H1 (cell line): Measurements from ENCODE around the gene SLC22A6. TPM values are rescaled to one million over a fixed set of nuclear protein-coding genes. Genes with fewer than 3 reads are reported as not detected.

ENCODE experiments used
- CTCF ChIA-PET: fragments of 300-600 bp; sonication (Branson Sonifier 250); formaldehyde crosslinking; loops from one replicate; lab custom pipeline; 2021; ENCODE audit not compliant: partially characterized antibody; lab: Charles Lee
- POLR2A ChIA-PET: fragments of 300-600 bp; sonication (Branson Sonifier 250); formaldehyde crosslinking; loops from one replicate; lab custom pipeline; 2021; ENCODE audit warnings: inconsistent platforms; ENCODE audit not compliant: partially characterized antibody; lab: Charles Lee
- DNase-seq, 2 experiments: peaks; one replicate each; pipeline versions ENCODE4 v3.0.0 to v3.0.0-alpha.2; 2010 to 2022; ENCODE audit warnings: low spot score in 2 of 2, low read depth in 1 of 2, mixed read lengths in 1 of 2
- FAIRE-seq: peaks from 2 replicates; lab custom pipeline; 2011; peaks lifted over from hg19 to GRCh38; lab: Jason Lieb, UNC
- H2AFZ ChIP-seq: 2 replicates; pipeline ENCODE4 v1.8.1; 2012; ENCODE audit warnings: low read length, inconsistent platforms
- H2AK5ac ChIP-seq: 2 replicates; pipeline ENCODE4 v1.6.1; 2013; ENCODE audit warnings: low read depth, low read length
- H2BK120ac ChIP-seq: replicated peaks from 2 replicates; pipeline ENCODE3; 2013; ENCODE audit warnings: low read depth, low read length, inconsistent platforms
- H2BK12ac ChIP-seq: 2 replicates; pipeline ENCODE4 v1.6.1; 2013; ENCODE audit warnings: low read depth, low read length
- H2BK15ac ChIP-seq: 2 replicates; pipeline ENCODE4 v1.6.1; 2013; ENCODE audit warnings: low read length
- H2BK20ac ChIP-seq: 2 replicates; pipeline ENCODE4 v1.6.1; 2013; ENCODE audit warnings: low read length
- H2BK5ac ChIP-seq: 2 replicates; pipeline ENCODE4 v1.6.1; 2013; ENCODE audit warnings: low read depth, low read length
- H3K14ac ChIP-seq: 2 replicates; pipeline ENCODE4 v1.6.1; 2013; ENCODE audit warnings: inconsistent platforms; ENCODE audit not compliant: insufficient read length
- H3K18ac ChIP-seq: 2 replicates; pipeline ENCODE4 v1.6.1; 2013; ENCODE audit warnings: low read length; ENCODE audit errors: extremely low read depth
- H3K23ac ChIP-seq: 2 replicates; pipeline ENCODE4 v1.6.1; 2013; ENCODE audit warnings: inconsistent platforms; ENCODE audit not compliant: insufficient read length
- H3K23me2 ChIP-seq: 2 replicates; pipeline ENCODE4 v1.6.1; 2013; ENCODE audit warnings: low read depth, low read length
- H3K27ac ChIP-seq: 2 replicates; pipeline ENCODE4 v1.6.1; 2011; ENCODE audit warnings: low read depth, low read length, inconsistent platforms
- H3K27me3 ChIP-seq, 4 experiments: replicated peaks in 1 of 4; 1 replicate in 1 of 4; 2 replicates in 3 of 4; pipeline versions ENCODE4 v1.6.1 to v1.8.1; 2011 to 2013; ENCODE audit warnings: low read length in 3 of 4, mild to moderate bottlenecking in 3 of 4, inconsistent platforms in 2 of 4, mixed read lengths in 2 of 4, moderate library complexity in 1 of 4; ENCODE audit not compliant: control insufficient read depth in 3 of 4, insufficient read depth in 3 of 4; ENCODE audit errors: extremely low read depth in 1 of 4
- H3K36me3 ChIP-seq, 4 experiments: 2 replicates each; pipeline versions ENCODE4 v1.6.1 to v1.8.1; 2011 to 2013; ENCODE audit warnings: mild to moderate bottlenecking in 4 of 4, low read length in 3 of 4, moderate library complexity in 2 of 4, control low read depth in 1 of 4, inconsistent platforms in 1 of 4; ENCODE audit not compliant: insufficient read depth in 4 of 4, control insufficient read depth in 2 of 4
- H3K4ac ChIP-seq: replicated peaks from 2 replicates; pipeline ENCODE3; 2013; ENCODE audit warnings: low read length, low read depth, mixed read lengths, inconsistent platforms; ENCODE audit not compliant: insufficient read length
- H3K4me1 ChIP-seq, 4 experiments: replicated peaks in 1 of 4; 1 replicate in 1 of 4; 2 replicates in 3 of 4; pipeline versions ENCODE4 v1.6.1 to v1.8.1; 2011 to 2013; ENCODE audit warnings: low read length in 3 of 4, inconsistent platforms in 2 of 4, mixed read lengths in 1 of 4; ENCODE audit not compliant: insufficient read depth in 4 of 4, control insufficient read depth in 3 of 4
- H3K4me2 ChIP-seq, 2 experiments: 2 replicates each; pipeline versions ENCODE4 v1.6.1 to v1.8.1; 2011 to 2013; ENCODE audit warnings: low read depth in 2 of 2, low read length in 2 of 2, control low read depth in 1 of 2, inconsistent platforms in 1 of 2, mild to moderate bottlenecking in 1 of 2; ENCODE audit not compliant: insufficient read depth in 1 of 2
- H3K4me3 ChIP-seq, 4 experiments: fragments of 200-600, 300-600 bp in 1 of 4; sonication (generic), shearing (Covaris generic), sonication (Bioruptor Twin) in 1 of 4; 2 replicates each; pipeline versions ENCODE4 v1.5.1 to v1.8.1; 2011 to 2016; ENCODE audit warnings: low read length in 4 of 4, low read depth in 3 of 4, control low read depth in 2 of 4, inconsistent platforms in 2 of 4, mild to moderate bottlenecking in 2 of 4, mixed read lengths in 1 of 4, moderate library complexity in 1 of 4; ENCODE audit not compliant: insufficient read depth in 2 of 4; ENCODE audit errors: extremely low read depth in 1 of 4
- H3K56ac ChIP-seq: replicated peaks from 2 replicates; pipeline ENCODE3; 2013; ENCODE audit warnings: low read depth, mild to moderate bottlenecking, mixed read lengths, low read length, inconsistent platforms; ENCODE audit not compliant: insufficient read length
- H3K79me1 ChIP-seq: 2 replicates; pipeline ENCODE4 v1.6.1; 2013; ENCODE audit warnings: low read depth, low read length, control low read depth
- H3K79me2 ChIP-seq, 2 experiments: 2 replicates each; pipeline versions ENCODE4 v1.6.1 to v1.8.1; 2012 to 2013; ENCODE audit warnings: low read length in 2 of 2, mild to moderate bottlenecking in 2 of 2, inconsistent platforms in 1 of 2; ENCODE audit not compliant: insufficient read depth in 2 of 2, control insufficient read depth in 1 of 2
- H3K9ac ChIP-seq, 4 experiments: replicated peaks in 1 of 4; 1 replicate in 1 of 4; 2 replicates in 3 of 4; pipeline versions ENCODE4 v1.6.1 to v1.8.1; 2011 to 2013; ENCODE audit warnings: low read depth in 3 of 4, low read length in 3 of 4, control low read depth in 2 of 4, mild to moderate bottlenecking in 2 of 4, moderate library complexity in 2 of 4, inconsistent platforms in 1 of 4; ENCODE audit errors: extremely low read depth in 1 of 4
- H3K9me3 ChIP-seq, 2 experiments: 2 replicates each; pipeline versions ENCODE4 v1.6.1 to v1.8.1; 2012 to 2013; ENCODE audit warnings: mild to moderate bottlenecking in 2 of 2, moderate library complexity in 2 of 2, control low read depth in 1 of 2, inconsistent platforms in 1 of 2, low read depth in 1 of 2, low read length in 1 of 2, mixed read lengths in 1 of 2; ENCODE audit not compliant: insufficient read depth in 2 of 2
- H4K20me1 ChIP-seq, 2 experiments: replicated peaks in 1 of 2; 2 replicates each; pipeline versions ENCODE3 to v1.8.1; 2011 to 2013; ENCODE audit warnings: inconsistent platforms in 2 of 2, low read length in 2 of 2, mild to moderate bottlenecking in 1 of 2; ENCODE audit not compliant: insufficient read depth in 2 of 2, control insufficient read depth in 1 of 2
- H4K5ac ChIP-seq: 2 replicates; pipeline ENCODE4 v1.6.1; 2013; ENCODE audit warnings: low read length, low read depth, mixed read lengths, inconsistent platforms; ENCODE audit not compliant: insufficient read length
- H4K8ac ChIP-seq: 2 replicates; pipeline ENCODE4 v1.8.0; 2013; ENCODE audit warnings: mild to moderate bottlenecking, moderate library complexity, low read length, inconsistent platforms; ENCODE audit not compliant: insufficient read depth; ENCODE audit errors: extremely low read depth
- H4K91ac ChIP-seq: replicated peaks from 2 replicates; pipeline ENCODE3; 2013; ENCODE audit warnings: low read length, mixed read lengths, inconsistent platforms; ENCODE audit not compliant: insufficient read length
- ATF3 ChIP-seq: IDR thresholded peaks from 2 replicates; pipeline ENCODE4 v1.6.1; 2011; ENCODE audit warnings: low read depth, mild to moderate bottlenecking, low read length; ENCODE audit not compliant: insufficient read depth
- TEAD4 ChIP-seq: IDR thresholded peaks from 2 replicates; pipeline ENCODE4 v1.6.1; 2012; ENCODE audit warnings: low read depth, low read length, inconsistent platforms, mixed read lengths
- ZNF274 ChIP-seq: IDR thresholded peaks from 2 replicates; pipeline ENCODE4 v1.7.0; 2012; ENCODE audit warnings: low read length, borderline replicate concordance; ENCODE audit errors: extremely low read depth
- WGBS, 2 experiments: shearing (Covaris generic) in 1 of 2; methylation state at CpG; one replicate each; pipeline versions ENCODE4 v1.1.6 to v1.1.7; 2013 to 2015; ENCODE audit warnings: low lambda C conversion rate in 2 of 2, mixed read lengths in 2 of 2, inconsistent platforms in 1 of 2, low coverage in 1 of 2, missing lambda C conversion rate in 1 of 2; ENCODE audit not compliant: insufficient replicate concordance in 2 of 2, insufficient coverage in 1 of 2, insufficient read length in 1 of 2; ENCODE audit errors: extremely low coverage in 1 of 2, missing lambda C conversion rate in 1 of 2; 5-methylcytosine and 5-hydroxymethylcytosine counted together
- polyA plus RNA-seq, 7 experiments: library from polyadenylated mRNA; depleted of rRNA in 3 of 7; stranded (reverse) in 5 of 7; unstranded in 2 of 7; fragments of >200 nt in 5 of 7; fragments of 200-250 nt in 2 of 7; gene quantifications; 1 replicate in 5 of 7; 2 replicates in 1 of 7; 4 replicates in 1 of 7; pipeline versions ENCODE4 v1.2.1 to v1.2.3, GENCODE V29; 2011 to 2013; ENCODE audit warnings: missing spikeins in 2 of 7, mixed read lengths in 2 of 7
- total RNA-seq: library from RNA; stranded (reverse); fragmentation: NEBNext Ultra II Directional; extraction: Animal tissue kit (Norgen Biotek cat#: 25700); gene quantifications from 2 replicates; pipeline ENCODE4 v1.2.1, GENCODE V29; 2021

The SLC22A6 gene
- total and polyA plus RNA-seq, 2 of the 8 experiments (the other 6 are each of a cell fraction or from before 2014, with no cell fraction given): not detected

- H4K91ac ChIP-seq: peak within 1 kb of the TSS; percentile 4
- H3K56ac ChIP-seq: no peak within 1 kb of the TSS
- WGBS, 2 experiments: 74% methylated on average over 18 of the region's 18 CpGs; no CpG with 5 or more reads in 1 of the 2 experiments
- 0 out of 2 replicates have a peak within 1 kb of the TSS, but pooled peaks have one; percentile 1 for H3K18ac ChIP-seq
- no peaks in the 10 kb centered on the region for H3K9me3 ChIP-seq
- H3K4ac ChIP-seq: no peak within 1 kb of the TSS
- H4K5ac ChIP-seq: no peak within 1 kb of the TSS
- H3K4me1 ChIP-seq: peaks cover 0 to 12% (median 8%) of the 10 kb centered on the region in 4 experiments; a peak in 5 of 7 replicates
- no peaks in the 10 kb centered on the region for H3K23me2 ChIP-seq
- DNase-seq: no peak
- no peaks in the 10 kb centered on the region for H3K79me2 ChIP-seq
- peak within 1 kb of the TSS; percentile 7; the same call in 1 of the 2 replicates for H2AFZ ChIP-seq
- H3K79me1 ChIP-seq: no peaks in the 10 kb centered on the region; the same call in 1 of the 2 replicates
- H4K8ac ChIP-seq: peak within 1 kb of the TSS; percentile 54
- TF ChIP-seq ATF3: no peak
- peak; percentile 64 for TF ChIP-seq TEAD4
- TF ChIP-seq ZNF274: no peak
- H2AK5ac ChIP-seq: peak within 1 kb of the TSS; percentile 57; the same call in 1 of the 2 replicates
- no peak for FAIRE-seq
- ChIA-PET CTCF (interaction anchor here (0.5 to 10.2 kb wide), 12 partner anchors 8 to 123 kb away, joined by 3 to 90 read pairs (median 3); no protein-coding TSS in a partner anchor), POLR2A (interaction anchor here (1.2 to 1.5 kb wide), 4 partner anchors 8 to 174 kb away, joined by 4 to 5 read pairs (median 4); no protein-coding TSS in a partner anchor)
- H3K4me3 ChIP-seq: no peak within 1 kb of the TSS
- H2BK20ac ChIP-seq: peak within 1 kb of the TSS; percentile 86
- H2BK15ac ChIP-seq: peak within 1 kb of the TSS; percentile 92
- no peaks in the 10 kb centered on the region for H3K27me3 ChIP-seq
- no peak within 1 kb of the TSS for H3K23ac ChIP-seq
- H2BK120ac ChIP-seq: no peak within 1 kb of the TSS
- no peaks in the 10 kb centered on the region for H3K36me3 ChIP-seq
- H2BK12ac ChIP-seq: peak within 1 kb of the TSS; percentile 65; the same call in 1 of the 2 replicates
- no peak within 1 kb of the TSS for H3K14ac ChIP-seq
- H4K20me1 ChIP-seq: no peaks in the 10 kb centered on the region
- H2BK5ac ChIP-seq: peak within 1 kb of the TSS; percentile 40; the same call in 1 of the 2 replicates
- no peak within 1 kb of the TSS for H3K9ac ChIP-seq
- H3K4me2 ChIP-seq: no peak within 1 kb of the TSS
- no peak within 1 kb of the TSS for H3K27ac ChIP-seq
These were observed 30.9 kb upstream of the SLC22A6 start, which contains the start of gene SLC22A8 for GRCh38 chr11:63015521-63016215. TSS of gene SLC22A8 (minus strand) at chr11:63015841. CDS start at chr11:63014958, 883 bp downstream.
